GM19043 (cell line): Measurements from ENCODE around the gene FGF10.

Source experiments
- ATAC-seq: cut with Tn5 transposase; IDR thresholded peaks from one replicate; pipeline ENCODE4 v1.9.1; 2021; ENCODE audit warnings: low read depth; ENCODE audit not compliant: unreplicated experiment

Gene FGF10

DNA sequence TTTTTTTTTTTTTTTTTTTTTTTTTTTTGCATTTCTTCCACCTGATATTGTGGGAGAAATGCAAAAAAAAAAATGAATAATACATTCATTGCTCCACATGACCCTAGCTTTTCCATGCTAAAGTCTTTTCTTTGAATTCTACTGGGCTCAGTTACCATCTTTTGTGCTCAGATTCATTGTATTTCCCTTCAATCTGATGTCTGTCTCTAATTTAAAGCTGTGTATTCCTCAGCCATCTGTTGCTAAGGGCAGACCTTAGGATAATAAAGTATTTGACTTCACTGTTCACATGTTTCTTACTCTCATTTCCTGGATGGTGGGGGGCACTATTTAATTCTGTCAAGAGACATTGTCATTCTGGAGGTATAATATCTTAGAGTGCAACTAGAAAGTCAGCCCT lies 123.5 kb downstream of the FGF10 start:
- no peak for ATAC-seq

DNA sequence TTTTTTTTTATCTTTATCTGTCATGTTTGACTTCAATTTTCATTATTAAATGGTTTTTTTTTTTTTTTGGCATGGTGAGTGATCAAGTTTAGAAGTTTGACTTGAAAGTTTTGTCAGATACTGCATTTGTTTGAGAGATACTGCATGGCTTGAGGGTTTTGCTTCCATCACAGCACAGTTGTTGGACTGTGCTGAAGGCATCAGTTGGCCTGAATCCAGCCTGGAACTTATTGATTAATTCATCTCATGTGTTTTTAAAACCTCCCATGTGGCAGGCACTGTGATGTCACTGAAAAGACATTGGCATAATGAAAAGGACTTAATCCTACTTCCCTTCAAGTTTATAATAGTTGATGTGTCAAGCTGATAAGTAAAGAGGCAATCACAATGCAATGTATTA lies 128.4 kb downstream of the FGF10 start:
- ATAC-seq: no peak

DNA sequence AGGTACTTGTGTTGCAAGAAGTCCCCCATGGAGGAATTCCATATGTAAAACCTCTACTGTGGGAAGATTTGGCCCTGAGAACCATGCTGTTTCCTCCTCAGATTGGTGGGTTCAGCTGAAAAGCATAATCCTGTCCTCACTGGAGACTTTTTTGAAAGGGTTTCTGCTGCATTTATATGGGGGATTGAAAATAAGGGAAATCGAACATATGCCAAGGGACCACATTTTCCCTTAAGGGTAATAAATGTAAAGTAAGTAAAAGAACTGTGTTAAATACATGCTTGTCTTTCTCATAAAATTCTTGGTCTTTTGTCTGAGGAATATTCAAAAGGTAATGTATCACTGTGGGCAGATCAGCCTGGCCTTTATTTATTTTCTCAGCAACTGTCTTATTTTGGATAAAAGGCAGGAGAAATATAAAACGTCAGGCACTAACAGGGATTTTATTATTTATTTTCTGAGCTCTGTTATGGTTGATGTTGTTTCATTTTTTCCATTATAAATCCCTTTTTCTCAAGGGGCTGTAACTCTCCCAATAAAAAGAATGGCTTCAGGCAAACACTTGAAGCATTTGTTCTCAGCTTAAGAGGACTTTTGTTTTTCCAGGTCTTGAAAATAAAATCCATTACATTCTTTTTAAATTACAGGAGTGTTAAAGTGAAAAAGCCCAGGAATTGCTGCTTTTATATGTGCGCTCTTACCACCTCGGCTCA lies 131.4 kb downstream of the FGF10 start:
- ATAC-seq: no peak

DNA sequence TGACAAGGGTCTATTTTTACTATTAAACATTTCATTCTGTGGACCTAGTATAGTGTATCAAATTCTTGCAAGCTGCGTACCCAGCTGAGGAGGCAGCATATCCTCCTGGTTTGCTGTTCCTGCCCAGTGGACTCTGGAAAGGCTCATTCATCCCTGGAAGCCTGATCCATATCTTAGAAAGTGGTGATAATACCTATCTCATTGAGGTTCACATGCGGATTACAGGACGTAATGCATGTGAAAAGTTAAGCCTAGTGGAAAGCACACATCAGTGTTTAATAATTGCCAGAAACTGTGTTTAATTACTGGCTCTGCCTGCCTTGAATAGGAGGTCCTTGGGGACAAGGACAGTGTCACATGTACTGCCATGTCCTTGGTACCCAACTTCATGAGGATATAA lies 132.0 kb downstream of the FGF10 start:
- no peak for ATAC-seq
